Lower leg skin (tissue), 3 donors: ENCODE results near the gene FOXD2.

ENCODE experiments used
- POLR2A ChIP-seq, 2 donors: fragments of 450-650 bp; IDR thresholded peaks; one replicate each; pipeline ENCODE4 v1.6.1; 2016 to 2017; ENCODE audit warnings: antibody characterized with exemption in 2 of 2, mild to moderate bottlenecking in 1 of 2, moderate library complexity in 1 of 2
- TF ChIP-seq, protein P1 (sequence below), 3 donors: fragments of 450-650 bp; IDR thresholded peaks; one replicate each; pipeline ENCODE4 v1.5.1; 2016; ENCODE audit warnings: antibody characterized with exemption in 3 of 3, mild to moderate bottlenecking in 3 of 3, moderate library complexity in 2 of 3

DNA sequence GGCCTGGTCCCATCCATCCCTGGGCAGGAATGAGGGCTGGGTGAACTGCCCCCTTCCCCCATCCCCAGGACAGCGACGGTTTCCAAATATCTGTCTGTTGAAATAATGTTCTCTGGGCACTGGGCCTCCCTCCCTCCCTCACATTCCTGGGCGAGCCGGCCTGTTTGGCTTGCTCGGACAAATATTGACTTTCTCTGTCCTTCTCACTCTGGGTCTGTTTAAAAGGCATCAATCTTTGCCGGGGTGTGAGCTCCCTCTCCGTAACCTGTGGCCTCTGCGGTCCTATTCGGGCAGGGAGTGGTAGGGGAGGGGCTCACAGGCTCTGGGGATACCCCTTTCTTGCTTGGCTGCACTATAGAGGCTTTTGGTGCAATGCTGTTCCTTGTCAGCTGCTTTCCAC, 40.2 kb downstream of the FOXD2 start:
- TF ChIP-seq, protein P1, sequence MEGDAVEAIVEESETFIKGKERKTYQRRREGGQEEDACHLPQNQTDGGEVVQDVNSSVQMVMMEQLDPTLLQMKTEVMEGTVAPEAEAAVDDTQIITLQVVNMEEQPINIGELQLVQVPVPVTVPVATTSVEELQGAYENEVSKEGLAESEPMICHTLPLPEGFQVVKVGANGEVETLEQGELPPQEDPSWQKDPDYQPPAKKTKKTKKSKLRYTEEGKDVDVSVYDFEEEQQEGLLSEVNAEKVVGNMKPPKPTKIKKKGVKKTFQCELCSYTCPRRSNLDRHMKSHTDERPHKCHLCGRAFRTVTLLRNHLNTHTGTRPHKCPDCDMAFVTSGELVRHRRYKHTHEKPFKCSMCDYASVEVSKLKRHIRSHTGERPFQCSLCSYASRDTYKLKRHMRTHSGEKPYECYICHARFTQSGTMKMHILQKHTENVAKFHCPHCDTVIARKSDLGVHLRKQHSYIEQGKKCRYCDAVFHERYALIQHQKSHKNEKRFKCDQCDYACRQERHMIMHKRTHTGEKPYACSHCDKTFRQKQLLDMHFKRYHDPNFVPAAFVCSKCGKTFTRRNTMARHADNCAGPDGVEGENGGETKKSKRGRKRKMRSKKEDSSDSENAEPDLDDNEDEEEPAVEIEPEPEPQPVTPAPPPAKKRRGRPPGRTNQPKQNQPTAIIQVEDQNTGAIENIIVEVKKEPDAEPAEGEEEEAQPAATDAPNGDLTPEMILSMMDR (IDR thresholded peaks at IDR 0.05) = no peak
- TF ChIP-seq POLR2A (IDR thresholded peaks at IDR 0.05) = no peak
